SK-N-SH treated with all-trans-retinoic acid at 6 μM for 48 hours (cell line): ENCODE measurements around the gene NLGN2.

Experiments
- CREB5 ChIP-seq: fragments of 250-450 bp; sonication (Bioruptor Pico); IDR thresholded peaks from 2 replicates; pipeline ENCODE4 v1.5.1; 2020; ENCODE audit warnings: low read depth, mild to moderate bottlenecking, moderate library complexity
- CSDC2 ChIP-seq: fragments of 250-450 bp; sonication (Bioruptor Pico); IDR thresholded peaks from 2 replicates; pipeline ENCODE4 v1.5.0; 2020; ENCODE audit warnings: mild to moderate bottlenecking, moderate library complexity
- GLIS3 ChIP-seq: fragments of 250-450 bp; sonication (Bioruptor Pico); IDR thresholded peaks from 2 replicates; pipeline ENCODE4 v1.5.0; 2020; ENCODE audit warnings: mild to moderate bottlenecking, moderate library complexity
- ISL1 ChIP-seq: fragments of 250-450 bp; sonication (Bioruptor Pico); IDR thresholded peaks from 2 replicates; pipeline ENCODE4 v2.1.2; 2022; ENCODE audit warnings: mild to moderate bottlenecking, moderate library complexity
- OSR1 ChIP-seq: fragments of 250-450 bp; sonication (Bioruptor Pico); IDR thresholded peaks from 2 replicates; pipeline ENCODE4 v1.8.0; 2022; ENCODE audit warnings: moderate library complexity, mild to moderate bottlenecking, inconsistent platforms
- PATZ1 ChIP-seq: fragments of 250-450 bp; sonication (Bioruptor Pico); IDR thresholded peaks from 2 replicates; pipeline ENCODE4 v1.8.0; 2020; ENCODE audit warnings: mild to moderate bottlenecking, moderate library complexity, borderline replicate concordance
- POU6F1 ChIP-seq: fragments of 250-450 bp; sonication (Bioruptor Pico); IDR thresholded peaks from 2 replicates; pipeline ENCODE4 v1.8.0; 2021; ENCODE audit warnings: low read depth, mild to moderate bottlenecking, moderate library complexity, borderline replicate concordance
- PPARA ChIP-seq: fragments of 250-450 bp; sonication (Bioruptor Pico); IDR thresholded peaks from 2 replicates; pipeline ENCODE4 v1.5.0; 2020; ENCODE audit warnings: mild to moderate bottlenecking, borderline replicate concordance
- TCF4 ChIP-seq: fragments of 250-450 bp; sonication (Bioruptor Pico); IDR thresholded peaks from 2 replicates; pipeline ENCODE4 v1.8.0; 2021; ENCODE audit warnings: mild to moderate bottlenecking, moderate library complexity, borderline replicate concordance
- ZNF8 ChIP-seq: fragments of 450-650 bp; formaldehyde crosslinking; IDR thresholded peaks from 2 replicates; pipeline ENCODE4 v1.5.0; 2020; ENCODE audit warnings: mild to moderate bottlenecking, moderate library complexity

- no peak for TF ChIP-seq PPARA (CRISPR knock-in tag)
- no peak for TF ChIP-seq OSR1
- no peak for TF ChIP-seq POU6F1 (CRISPR knock-in tag)
- no peak for TF ChIP-seq PATZ1
- no peak for TF ChIP-seq ISL1 (CRISPR knock-in tag)
- no peak for TF ChIP-seq TCF4
- no peak for TF ChIP-seq CSDC2
- TF ChIP-seq GLIS3 (CRISPR knock-in tag): no peak
- no peak for TF ChIP-seq ZNF8 (CRISPR knock-in tag)
- TF ChIP-seq CREB5 (CRISPR knock-in tag): no peak
Observed at GRCh38 chr17:7468804-7469389, 61.3 kb downstream of the NLGN2 start.
